Liver (tissue), 9 donors: ENCODE measurements around the gene CPLX1. TPM values are rescaled to one million over a fixed set of nuclear protein-coding genes. Genes with fewer than 3 reads are reported as not detected.

ENCODE experiments used
- DNase-seq: peaks from one replicate; pipeline ENCODE4 v3.0.0-alpha.2; 2017; ENCODE audit warnings: low spot score
- H3K27ac ChIP-seq, 2 donors: one replicate each; pipeline ENCODE4 v1.7.0; 2013; ENCODE audit warnings: inconsistent platforms in 2 of 2, low read length in 2 of 2, control low read depth in 1 of 2, low read depth in 1 of 2, mild to moderate bottlenecking in 1 of 2
- H3K27me3 ChIP-seq, 4 donors: one replicate each; pipeline versions ENCODE4 v1.6.1 to v1.7.0; 2013; ENCODE audit warnings: low read length in 3 of 4, inconsistent platforms in 1 of 4, mild to moderate bottlenecking in 1 of 4, moderate library complexity in 1 of 4; ENCODE audit not compliant: control insufficient read depth in 4 of 4, insufficient read depth in 4 of 4
- H3K36me3 ChIP-seq, 4 donors: one replicate each; pipeline versions ENCODE4 v1.6.1 to v1.7.0; 2013; ENCODE audit warnings: low read length in 3 of 4, mild to moderate bottlenecking in 3 of 4, low read depth in 1 of 4, moderate library complexity in 1 of 4; ENCODE audit not compliant: control insufficient read depth in 4 of 4, insufficient read depth in 3 of 4
- H3K4me1 ChIP-seq, 4 donors: one replicate each; pipeline versions ENCODE4 v1.6.1 to v1.7.0; 2013; ENCODE audit warnings: low read length in 3 of 4, mild to moderate bottlenecking in 3 of 4, moderate library complexity in 1 of 4; ENCODE audit not compliant: control insufficient read depth in 4 of 4, insufficient read depth in 4 of 4
- H3K4me3 ChIP-seq, 3 donors: one replicate each; pipeline versions ENCODE4 v1.6.1 to v1.7.0; 2013; ENCODE audit warnings: low read length in 3 of 3, control low read depth in 1 of 3, low read depth in 1 of 3, mild to moderate bottlenecking in 1 of 3
- H3K9ac ChIP-seq, 2 donors: one replicate each; pipeline ENCODE4 v1.7.0; 2013; ENCODE audit warnings: low read length in 2 of 2, mild to moderate bottlenecking in 2 of 2, moderate library complexity in 2 of 2, control low read depth in 1 of 2, low read depth in 1 of 2
- H3K9me3 ChIP-seq, 4 donors: one replicate each; pipeline versions ENCODE4 v1.6.1 to v1.7.0; 2013; ENCODE audit warnings: low read length in 3 of 4; ENCODE audit not compliant: control insufficient read depth in 4 of 4
- EGR1 ChIP-seq, 2 donors: IDR thresholded peaks; 2 replicates each; pipeline ENCODE4 v1.6.1; 2016 to 2018; ENCODE audit warnings: antibody characterized with exemption in 2 of 2, low read depth in 2 of 2
- GABPA ChIP-seq, 2 donors: IDR thresholded peaks in 1 of 2; conservative IDR thresholded peaks in 1 of 2; 2 replicates each; pipeline ENCODE4 v1.6.1; 2016; ENCODE audit warnings: antibody characterized with exemption in 2 of 2, mild to moderate bottlenecking in 1 of 2, moderate library complexity in 1 of 2
- JUND ChIP-seq, 2 donors: IDR thresholded peaks; 2 replicates each; pipeline ENCODE4 v1.6.1; 2016; ENCODE audit warnings: antibody characterized with exemption in 2 of 2
- NR2F2 ChIP-seq: IDR thresholded peaks from 2 replicates; pipeline ENCODE4 v1.6.1; 2016; ENCODE audit warnings: antibody characterized with exemption
- RXRA ChIP-seq, 2 donors: IDR thresholded peaks; 2 replicates each; pipeline ENCODE4 v1.6.1; 2017 to 2018; ENCODE audit warnings: antibody characterized with exemption in 2 of 2, mild to moderate bottlenecking in 1 of 2
- TAF1 ChIP-seq: conservative IDR thresholded peaks from 2 replicates; pipeline ENCODE4 v1.6.1; 2016; ENCODE audit warnings: antibody characterized with exemption, mild to moderate bottlenecking
- YY1 ChIP-seq: IDR thresholded peaks from 2 replicates; pipeline ENCODE4 v1.6.1; 2016; ENCODE audit warnings: antibody characterized with exemption, mild to moderate bottlenecking
- WGBS: extraction: QIAGEN DNeasy Blood & Tissue Kit; methylation state at CpG from one replicate; pipeline ENCODE4 v1.1.7; 2013; 5-methylcytosine and 5-hydroxymethylcytosine counted together
- polyA plus RNA-seq, 2 donors: library from polyadenylated mRNA; stranded (reverse) in 1 of 2; unstranded in 1 of 2; fragments of 200-250 nt in 1 of 2; fragments of >200 nt in 1 of 2; fragmentation: Nextera tagmentation in 1 of 2; extraction: Ambion mirVana in 1 of 2; gene quantifications; one replicate each; pipeline versions ENCODE4 v1.2.1 to v1.2.3, GENCODE V29; 2013 to 2015
- total RNA-seq, 2 donors: library from RNA; depleted of rRNA; stranded (reverse); fragments of >200 nt; gene quantifications; one replicate each; pipeline ENCODE4 v1.2.3, GENCODE V29; 2014
- TF ChIP-seq, protein P1 (sequence below): IDR thresholded peaks from 2 replicates; pipeline ENCODE4 v1.6.1; 2016; ENCODE audit warnings: antibody characterized with exemption
- TF ChIP-seq, protein P2 (sequence below): IDR thresholded peaks from 2 replicates; pipeline ENCODE4 v1.6.1; 2016; ENCODE audit warnings: antibody characterized with exemption
- TF ChIP-seq, protein P3 (sequence below): IDR thresholded peaks from 2 replicates; pipeline ENCODE4 v1.6.1; 2016; ENCODE audit warnings: antibody characterized with exemption, mild to moderate bottlenecking
- donor health status: healthy.
- donor health status: healthy.
- donor health status: healthy.
- donor health status: healthy.
- donor health status: healthy.

Gene CPLX1
- total and polyA plus RNA-seq, 4 donors, result 0.14 to 2.8 (median 0.80) TPM

DNA sequence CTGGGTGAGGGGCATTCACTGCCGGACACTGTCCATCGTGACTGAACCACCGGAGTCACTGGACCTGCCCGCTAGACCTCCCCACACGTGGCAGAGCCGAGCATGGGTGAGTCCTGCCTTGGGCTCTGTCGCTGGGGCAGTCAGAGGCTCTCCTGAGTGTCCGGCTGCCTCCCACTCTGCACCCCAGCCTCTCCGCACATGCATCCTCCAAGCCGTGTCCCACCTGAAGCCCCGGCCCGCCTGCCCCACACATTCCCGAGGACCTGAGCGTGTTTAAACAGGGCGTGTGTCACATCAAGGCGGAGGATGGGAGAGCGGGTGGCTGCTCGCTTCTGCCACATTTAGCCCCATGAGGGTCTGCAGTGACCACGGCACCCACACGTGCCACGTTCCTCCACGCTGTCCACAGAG, 4.7 kb downstream of the CPLX1 start:
- no peak for TF ChIP-seq YY1
- TF ChIP-seq, protein P1, sequence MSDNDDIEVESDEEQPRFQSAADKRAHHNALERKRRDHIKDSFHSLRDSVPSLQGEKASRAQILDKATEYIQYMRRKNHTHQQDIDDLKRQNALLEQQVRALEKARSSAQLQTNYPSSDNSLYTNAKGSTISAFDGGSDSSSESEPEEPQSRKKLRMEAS, result no peak
- TF ChIP-seq TAF1, result no peak
- no peak for TF ChIP-seq NR2F2
- no peak for TF ChIP-seq EGR1 (IDR thresholded peaks at IDR 0.05; ENCODE audit: low read depth in 2 of 2)
- TF ChIP-seq, protein P2, sequence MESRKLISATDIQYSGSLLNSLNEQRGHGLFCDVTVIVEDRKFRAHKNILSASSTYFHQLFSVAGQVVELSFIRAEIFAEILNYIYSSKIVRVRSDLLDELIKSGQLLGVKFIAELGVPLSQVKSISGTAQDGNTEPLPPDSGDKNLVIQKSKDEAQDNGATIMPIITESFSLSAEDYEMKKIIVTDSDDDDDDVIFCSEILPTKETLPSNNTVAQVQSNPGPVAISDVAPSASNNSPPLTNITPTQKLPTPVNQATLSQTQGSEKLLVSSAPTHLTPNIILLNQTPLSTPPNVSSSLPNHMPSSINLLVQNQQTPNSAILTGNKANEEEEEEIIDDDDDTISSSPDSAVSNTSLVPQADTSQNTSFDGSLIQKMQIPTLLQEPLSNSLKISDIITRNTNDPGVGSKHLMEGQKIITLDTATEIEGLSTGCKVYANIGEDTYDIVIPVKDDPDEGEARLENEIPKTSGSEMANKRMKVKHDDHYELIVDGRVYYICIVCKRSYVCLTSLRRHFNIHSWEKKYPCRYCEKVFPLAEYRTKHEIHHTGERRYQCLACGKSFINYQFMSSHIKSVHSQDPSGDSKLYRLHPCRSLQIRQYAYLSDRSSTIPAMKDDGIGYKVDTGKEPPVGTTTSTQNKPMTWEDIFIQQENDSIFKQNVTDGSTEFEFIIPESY, result no peak
- TF ChIP-seq, protein P3, sequence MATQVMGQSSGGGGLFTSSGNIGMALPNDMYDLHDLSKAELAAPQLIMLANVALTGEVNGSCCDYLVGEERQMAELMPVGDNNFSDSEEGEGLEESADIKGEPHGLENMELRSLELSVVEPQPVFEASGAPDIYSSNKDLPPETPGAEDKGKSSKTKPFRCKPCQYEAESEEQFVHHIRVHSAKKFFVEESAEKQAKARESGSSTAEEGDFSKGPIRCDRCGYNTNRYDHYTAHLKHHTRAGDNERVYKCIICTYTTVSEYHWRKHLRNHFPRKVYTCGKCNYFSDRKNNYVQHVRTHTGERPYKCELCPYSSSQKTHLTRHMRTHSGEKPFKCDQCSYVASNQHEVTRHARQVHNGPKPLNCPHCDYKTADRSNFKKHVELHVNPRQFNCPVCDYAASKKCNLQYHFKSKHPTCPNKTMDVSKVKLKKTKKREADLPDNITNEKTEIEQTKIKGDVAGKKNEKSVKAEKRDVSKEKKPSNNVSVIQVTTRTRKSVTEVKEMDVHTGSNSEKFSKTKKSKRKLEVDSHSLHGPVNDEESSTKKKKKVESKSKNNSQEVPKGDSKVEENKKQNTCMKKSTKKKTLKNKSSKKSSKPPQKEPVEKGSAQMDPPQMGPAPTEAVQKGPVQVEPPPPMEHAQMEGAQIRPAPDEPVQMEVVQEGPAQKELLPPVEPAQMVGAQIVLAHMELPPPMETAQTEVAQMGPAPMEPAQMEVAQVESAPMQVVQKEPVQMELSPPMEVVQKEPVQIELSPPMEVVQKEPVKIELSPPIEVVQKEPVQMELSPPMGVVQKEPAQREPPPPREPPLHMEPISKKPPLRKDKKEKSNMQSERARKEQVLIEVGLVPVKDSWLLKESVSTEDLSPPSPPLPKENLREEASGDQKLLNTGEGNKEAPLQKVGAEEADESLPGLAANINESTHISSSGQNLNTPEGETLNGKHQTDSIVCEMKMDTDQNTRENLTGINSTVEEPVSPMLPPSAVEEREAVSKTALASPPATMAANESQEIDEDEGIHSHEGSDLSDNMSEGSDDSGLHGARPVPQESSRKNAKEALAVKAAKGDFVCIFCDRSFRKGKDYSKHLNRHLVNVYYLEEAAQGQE, result no peak
- no peak for TF ChIP-seq GABPA (IDR thresholded peaks at IDR 0.05 in 1 of 2, conservative IDR thresholded peaks at IDR 0.05 in 1 of 2)
- no peak for DNase-seq
- no peak overlapping the region for H3K4me3 ChIP-seq
- H3K27me3 ChIP-seq, result no peaks in the 10 kb centered on the region
- H3K36me3 ChIP-seq, result no peaks in the 10 kb centered on the region
- H3K4me1 ChIP-seq, result peaks cover 2 to 6% (median 4%) of the 10 kb centered on the region in 4 donors
- WGBS, result 89% methylated on average over 22 of the region's 22 CpGs
- H3K9ac ChIP-seq, result no peak overlapping the region
- no peak overlapping the region for H3K27ac ChIP-seq
- no peaks in the 10 kb centered on the region for H3K9me3 ChIP-seq

DNA sequence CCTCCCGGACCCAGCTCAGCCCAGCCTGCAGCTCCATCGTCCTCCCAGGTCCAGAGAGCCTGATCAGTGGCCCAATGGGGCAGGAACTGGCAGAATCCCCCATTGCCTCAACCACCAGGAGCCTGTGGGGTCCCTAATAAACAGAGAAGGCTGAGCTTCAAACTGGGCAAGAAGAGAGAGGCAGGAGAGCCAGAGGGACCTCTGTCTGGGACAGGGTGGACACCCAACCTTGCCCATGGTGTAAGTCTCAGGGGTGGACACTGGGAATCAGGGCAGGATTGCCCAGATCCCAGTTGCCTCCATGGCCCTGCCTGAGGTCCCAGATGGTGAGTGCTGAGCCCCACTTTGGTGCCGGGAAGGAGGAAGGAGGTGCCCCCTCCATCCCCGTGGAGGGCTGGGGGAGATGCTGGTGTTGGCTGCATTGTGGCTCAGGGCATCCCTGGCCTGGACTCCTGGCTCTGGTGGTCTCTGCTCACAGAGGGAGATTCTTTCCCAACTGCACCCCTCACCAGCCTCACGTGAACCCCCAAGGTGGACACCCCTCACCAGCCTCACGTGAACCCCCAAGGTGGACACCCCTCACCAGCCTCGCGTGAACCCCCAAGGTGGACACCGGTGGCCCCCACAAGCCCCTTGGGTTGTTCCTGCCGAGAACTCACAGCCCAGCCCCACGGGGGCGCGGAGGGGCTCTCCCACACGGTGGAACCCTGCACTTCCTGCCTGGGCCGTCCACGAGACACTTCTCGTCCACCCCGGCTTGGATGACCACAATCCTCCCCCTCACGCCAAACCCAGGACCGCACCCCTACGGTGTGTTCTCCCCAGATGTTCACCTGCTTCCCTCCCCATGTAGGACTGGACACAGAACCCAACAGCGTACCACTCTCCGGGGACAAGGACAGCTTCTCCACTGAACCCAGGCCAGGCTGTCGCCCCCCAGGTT, 5.4 kb downstream of the CPLX1 start:
- H3K9me3 ChIP-seq, result no peaks in the 10 kb centered on the region

More for the DNA sequence above, 5.4 kb downstream of the CPLX1 start:
- H3K4me1 ChIP-seq, result peaks cover 3 to 11% (median 6%) of the 10 kb centered on the region in 4 donors
- H3K9ac ChIP-seq, result no peak overlapping the region
- no peaks in the 10 kb centered on the region for H3K36me3 ChIP-seq
- TF ChIP-seq JUND (IDR thresholded peaks at IDR 0.05) (no peak), TAF1 (no peak), RXRA (IDR thresholded peaks at IDR 0.05) (no peak), EGR1 (IDR thresholded peaks at IDR 0.05; ENCODE audit: low read depth in 2 of 2) (no peak), YY1 (no peak)
- TF ChIP-seq, protein P2, result no peak
- H3K27me3 ChIP-seq, result no peaks in the 10 kb centered on the region
- no peak overlapping the region for H3K4me3 ChIP-seq
- WGBS, result 86% methylated on average over 24 of the region's 24 CpGs
- no peak overlapping the region for H3K27ac ChIP-seq
- no peak for DNase-seq
